Liver (tissue), 9 donors: ENCODE results near the gene PPP3CA. TPM values are rescaled to one million over a fixed set of nuclear protein-coding genes. Genes with fewer than 3 reads are reported as not detected.

Experiments
- DNase-seq: peaks from one replicate; pipeline ENCODE4 v3.0.0-alpha.2; 2017; ENCODE audit warnings: low spot score
- H3K27ac ChIP-seq, 2 donors: one replicate each; pipeline ENCODE4 v1.7.0; 2013; ENCODE audit warnings: inconsistent platforms in 2 of 2, low read length in 2 of 2, control low read depth in 1 of 2, low read depth in 1 of 2, mild to moderate bottlenecking in 1 of 2
- H3K27me3 ChIP-seq, 4 donors: one replicate each; pipeline versions ENCODE4 v1.6.1 to v1.7.0; 2013; ENCODE audit warnings: low read length in 3 of 4, inconsistent platforms in 1 of 4, mild to moderate bottlenecking in 1 of 4, moderate library complexity in 1 of 4; ENCODE audit not compliant: control insufficient read depth in 4 of 4, insufficient read depth in 4 of 4
- H3K36me3 ChIP-seq, 4 donors: one replicate each; pipeline versions ENCODE4 v1.6.1 to v1.7.0; 2013; ENCODE audit warnings: low read length in 3 of 4, mild to moderate bottlenecking in 3 of 4, low read depth in 1 of 4, moderate library complexity in 1 of 4; ENCODE audit not compliant: control insufficient read depth in 4 of 4, insufficient read depth in 3 of 4
- H3K4me1 ChIP-seq, 4 donors: one replicate each; pipeline versions ENCODE4 v1.6.1 to v1.7.0; 2013; ENCODE audit warnings: low read length in 3 of 4, mild to moderate bottlenecking in 3 of 4, moderate library complexity in 1 of 4; ENCODE audit not compliant: control insufficient read depth in 4 of 4, insufficient read depth in 4 of 4
- H3K4me3 ChIP-seq, 3 donors: one replicate each; pipeline versions ENCODE4 v1.6.1 to v1.7.0; 2013; ENCODE audit warnings: low read length in 3 of 3, control low read depth in 1 of 3, low read depth in 1 of 3, mild to moderate bottlenecking in 1 of 3
- H3K9ac ChIP-seq, 2 donors: one replicate each; pipeline ENCODE4 v1.7.0; 2013; ENCODE audit warnings: low read length in 2 of 2, mild to moderate bottlenecking in 2 of 2, moderate library complexity in 2 of 2, control low read depth in 1 of 2, low read depth in 1 of 2
- H3K9me3 ChIP-seq, 4 donors: one replicate each; pipeline versions ENCODE4 v1.6.1 to v1.7.0; 2013; ENCODE audit warnings: low read length in 3 of 4; ENCODE audit not compliant: control insufficient read depth in 4 of 4
- ATF3 ChIP-seq: IDR thresholded peaks from 2 replicates; pipeline ENCODE4 v1.6.1; 2016; ENCODE audit warnings: antibody characterized with exemption
- CTCF ChIP-seq: fragments of 150-350 bp; IDR thresholded peaks from 2 replicates; pipeline ENCODE4 v1.5.1; 2017; ENCODE audit warnings: improper control_type of control experiment, low read depth, low read length; ENCODE audit not compliant: missing input control
- EGR1 ChIP-seq, 2 donors: IDR thresholded peaks; 2 replicates each; pipeline ENCODE4 v1.6.1; 2016 to 2018; ENCODE audit warnings: antibody characterized with exemption in 2 of 2, low read depth in 2 of 2
- FOXA1 ChIP-seq: IDR thresholded peaks from 2 replicates; pipeline ENCODE4 v1.6.1; 2016; ENCODE audit warnings: antibody characterized with exemption
- FOXA2 ChIP-seq: IDR thresholded peaks from 2 replicates; pipeline ENCODE4 v1.6.1; 2016; ENCODE audit warnings: antibody characterized with exemption
- GABPA ChIP-seq, 2 donors: IDR thresholded peaks in 1 of 2; conservative IDR thresholded peaks in 1 of 2; 2 replicates each; pipeline ENCODE4 v1.6.1; 2016; ENCODE audit warnings: antibody characterized with exemption in 2 of 2, mild to moderate bottlenecking in 1 of 2, moderate library complexity in 1 of 2
- HNF4A ChIP-seq, 2 donors: conservative IDR thresholded peaks; 2 replicates each; pipeline ENCODE4 v1.6.1; 2016; ENCODE audit warnings: antibody characterized with exemption in 2 of 2, mild to moderate bottlenecking in 2 of 2
- HNF4G ChIP-seq: IDR thresholded peaks from 2 replicates; pipeline ENCODE4 v1.6.1; 2016; ENCODE audit warnings: antibody characterized with exemption
- JUND ChIP-seq, 2 donors: IDR thresholded peaks; 2 replicates each; pipeline ENCODE4 v1.6.1; 2016; ENCODE audit warnings: antibody characterized with exemption in 2 of 2
- MAX ChIP-seq: IDR thresholded peaks from 2 replicates; pipeline ENCODE4 v1.6.1; 2016; ENCODE audit warnings: antibody characterized with exemption
- NR2F2 ChIP-seq: IDR thresholded peaks from 2 replicates; pipeline ENCODE4 v1.6.1; 2016; ENCODE audit warnings: antibody characterized with exemption
- RAD21 ChIP-seq, 2 donors: IDR thresholded peaks; 2 replicates each; pipeline ENCODE4 v1.6.1; 2016; ENCODE audit warnings: antibody characterized with exemption in 2 of 2, mild to moderate bottlenecking in 2 of 2
- RXRA ChIP-seq, 2 donors: IDR thresholded peaks; 2 replicates each; pipeline ENCODE4 v1.6.1; 2017 to 2018; ENCODE audit warnings: antibody characterized with exemption in 2 of 2, mild to moderate bottlenecking in 1 of 2
- SP1 ChIP-seq: IDR thresholded peaks from 2 replicates; pipeline ENCODE4 v1.6.1; 2018; ENCODE audit warnings: antibody characterized with exemption, mild to moderate bottlenecking
- YY1 ChIP-seq: IDR thresholded peaks from 2 replicates; pipeline ENCODE4 v1.6.1; 2016; ENCODE audit warnings: antibody characterized with exemption, mild to moderate bottlenecking
- ZBTB33 ChIP-seq: IDR thresholded peaks from 2 replicates; pipeline ENCODE4 v1.6.1; 2016; ENCODE audit warnings: antibody characterized with exemption
- WGBS: extraction: QIAGEN DNeasy Blood & Tissue Kit; methylation state at CpG from one replicate; pipeline ENCODE4 v1.1.7; 2013; 5-methylcytosine and 5-hydroxymethylcytosine counted together
- polyA plus RNA-seq, 2 donors: library from polyadenylated mRNA; stranded (reverse) in 1 of 2; unstranded in 1 of 2; fragments of 200-250 nt in 1 of 2; fragments of >200 nt in 1 of 2; fragmentation: Nextera tagmentation in 1 of 2; extraction: Ambion mirVana in 1 of 2; gene quantifications; one replicate each; pipeline versions ENCODE4 v1.2.1 to v1.2.3, GENCODE V29; 2013 to 2015
- total RNA-seq, 2 donors: library from RNA; depleted of rRNA; stranded (reverse); fragments of >200 nt; gene quantifications; one replicate each; pipeline ENCODE4 v1.2.3, GENCODE V29; 2014
- donor health status: healthy.
- donor health status: healthy.
- donor health status: healthy.
- donor health status: healthy.
- donor health status: healthy.

Gene PPP3CA
- total and polyA plus RNA-seq, 4 donors: 3.6 to 18.2 (median 14.2) TPM

- Histone ChIP-seq H3K4me3 (no peak overlapping the region), H3K27ac (no peak overlapping the region), H3K9me3 (no peaks in the 10 kb centered on the region), H3K36me3 (no peaks in the 10 kb centered on the region), H3K27me3 (no peaks in the 10 kb centered on the region), H3K4me1 (peaks cover 0 to 1% (median 0%) of the 10 kb centered on the region in 4 donors), H3K9ac (no peak overlapping the region)
- 77% methylated on average over 1 of the region's 1 CpG for WGBS
- TF ChIP-seq MAX (no peak), JUND (IDR thresholded peaks at IDR 0.05) (no peak), ZBTB33 (no peak), RXRA (IDR thresholded peaks at IDR 0.05) (no peak)
- DNase-seq: no peak
These were observed 115.1 kb downstream of the PPP3CA start for GRCh38 chr4:101232074-101232776.

- DNase-seq: no peak
- WGBS: 91% methylated on average over 3 of the region's 3 CpGs
- H3K27me3 ChIP-seq: no peaks in the 10 kb centered on the region
- no peak overlapping the region for H3K9ac ChIP-seq
- H3K9me3 ChIP-seq: no peaks in the 10 kb centered on the region
- no peak overlapping the region for H3K27ac ChIP-seq
- H3K4me1 ChIP-seq: peaks cover 0 to 1% (median 0%) of the 10 kb centered on the region in 4 donors
- TF ChIP-seq EGR1 (IDR thresholded peaks at IDR 0.05; ENCODE audit: low read depth in 2 of 2) (no peak), ZBTB33 (no peak)
- H3K36me3 ChIP-seq: no peaks in the 10 kb centered on the region
- no peak overlapping the region for H3K4me3 ChIP-seq
These were observed 116.4 kb downstream of the PPP3CA start for GRCh38 chr4:101230801-101231426.

GRCh38 chr4:101229116-101229515 is 118.2 kb downstream of the PPP3CA start:
- Histone ChIP-seq H3K27ac (no peak overlapping the region), H3K4me3 (no peak overlapping the region), H3K9ac (no peak overlapping the region), H3K9me3 (no peaks in the 10 kb centered on the region), H3K36me3 (no peaks in the 10 kb centered on the region), H3K27me3 (no peaks in the 10 kb centered on the region), H3K4me1 (peaks cover 0 to 1% (median 0%) of the 10 kb centered on the region in 4 donors)
- 95% methylated on average over 2 of the region's 2 CpGs for WGBS
- no peak for DNase-seq
- TF ChIP-seq CTCF (no peak), FOXA2 (no peak), HNF4A (conservative IDR thresholded peaks at IDR 0.05) (no peak), RXRA (IDR thresholded peaks at IDR 0.05) (no peak), FOXA1 (no peak), RAD21 (IDR thresholded peaks at IDR 0.05) (no peak), YY1 (no peak), ATF3 (no peak), HNF4G (no peak), GABPA (IDR thresholded peaks at IDR 0.05 in 1 of 2, conservative IDR thresholded peaks at IDR 0.05 in 1 of 2) (no peak), NR2F2 (no peak), ZBTB33 (no peak), SP1 (no peak)
